ENCODE data around the gene FOXP4.

GRCh38 chr6:41551857-41552256 is 5.7 kb downstream of the FOXP4 start:
- no peak for TF ChIP-seq POLR2A (IDR thresholded peaks at IDR 0.05)
- no peak for TF ChIP-seq CTCF (IDR thresholded peaks at IDR 0.05)
- no peak for TF ChIP-seq POLR2AphosphoS5 (IDR thresholded peaks at IDR 0.05)

Measured in breast epithelium (tissue), 3 donors.